GM19452 (cell line): ENCODE measurements around the gene HES5.
"Not testable (repeated sequence)": the region's sequence is repeated elsewhere in the genome, so short reads cannot be mapped to it uniquely, and the experiment has no call there.

Experiments
- ATAC-seq: cut with Tn5 transposase; IDR thresholded peaks from one replicate; pipeline ENCODE4 v1.9.1; 2021; ENCODE audit not compliant: unreplicated experiment

The HES5 gene

DNA sequence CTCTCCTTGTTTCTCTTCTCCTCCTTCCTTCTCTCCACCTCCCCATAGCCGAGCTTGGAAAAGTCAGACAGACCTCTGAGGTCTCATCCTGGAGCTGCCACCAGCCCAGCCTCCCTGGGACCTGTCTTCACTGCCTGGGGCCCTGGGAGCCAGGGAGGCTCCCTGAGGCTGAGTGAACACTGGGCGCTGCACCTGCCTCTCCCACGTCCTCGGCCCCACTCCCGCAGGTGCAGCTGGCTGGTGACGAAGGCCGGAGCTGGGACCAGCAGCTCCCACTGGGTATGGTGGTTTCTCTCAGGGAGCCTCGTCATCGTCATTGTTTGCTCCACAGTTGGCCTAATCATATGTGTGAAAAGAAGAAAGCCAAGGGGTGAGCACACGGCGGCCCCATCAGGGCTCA lies 31.4 kb upstream of the HES5 start:
- ATAC-seq: no peak

DNA sequence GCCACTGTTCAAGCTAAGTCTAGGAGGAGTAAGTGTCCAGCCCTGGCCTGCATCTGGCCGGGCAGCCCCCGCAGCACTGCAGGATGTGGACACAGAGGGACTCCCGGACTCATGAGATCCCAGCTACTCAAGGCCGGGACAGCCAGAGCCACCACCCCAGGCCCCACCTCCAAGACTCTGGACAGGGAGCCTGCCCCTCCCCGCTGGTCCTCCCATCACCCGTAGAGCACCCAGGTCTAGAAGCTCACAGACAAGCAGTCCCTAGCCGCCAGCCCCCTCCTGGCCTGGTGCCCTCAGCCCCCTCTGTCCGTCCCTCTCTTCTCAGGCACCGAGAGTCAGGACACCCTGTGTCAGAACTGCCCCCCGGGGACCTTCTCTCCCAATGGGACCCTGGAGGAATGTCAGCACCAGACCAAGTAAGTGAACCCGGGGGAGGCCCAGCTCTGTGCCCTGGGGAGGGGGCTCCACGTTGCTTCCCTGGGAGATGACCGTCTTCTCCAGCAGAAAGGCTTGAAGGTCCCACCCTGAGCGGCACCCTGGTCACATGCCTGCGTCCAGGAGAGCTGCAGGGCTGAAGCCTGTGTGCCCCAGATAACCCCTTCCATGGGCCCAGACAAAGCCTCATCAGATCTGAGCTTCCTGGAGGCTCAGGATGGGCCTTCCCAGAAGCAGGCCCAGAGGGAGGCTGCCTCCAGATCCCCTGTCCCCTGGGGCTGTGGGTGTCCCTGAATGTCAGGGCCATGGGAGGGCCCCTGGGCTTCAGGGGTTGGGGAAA lies 30.4 kb upstream of the HES5 start:
- ATAC-seq: no peak

DNA sequence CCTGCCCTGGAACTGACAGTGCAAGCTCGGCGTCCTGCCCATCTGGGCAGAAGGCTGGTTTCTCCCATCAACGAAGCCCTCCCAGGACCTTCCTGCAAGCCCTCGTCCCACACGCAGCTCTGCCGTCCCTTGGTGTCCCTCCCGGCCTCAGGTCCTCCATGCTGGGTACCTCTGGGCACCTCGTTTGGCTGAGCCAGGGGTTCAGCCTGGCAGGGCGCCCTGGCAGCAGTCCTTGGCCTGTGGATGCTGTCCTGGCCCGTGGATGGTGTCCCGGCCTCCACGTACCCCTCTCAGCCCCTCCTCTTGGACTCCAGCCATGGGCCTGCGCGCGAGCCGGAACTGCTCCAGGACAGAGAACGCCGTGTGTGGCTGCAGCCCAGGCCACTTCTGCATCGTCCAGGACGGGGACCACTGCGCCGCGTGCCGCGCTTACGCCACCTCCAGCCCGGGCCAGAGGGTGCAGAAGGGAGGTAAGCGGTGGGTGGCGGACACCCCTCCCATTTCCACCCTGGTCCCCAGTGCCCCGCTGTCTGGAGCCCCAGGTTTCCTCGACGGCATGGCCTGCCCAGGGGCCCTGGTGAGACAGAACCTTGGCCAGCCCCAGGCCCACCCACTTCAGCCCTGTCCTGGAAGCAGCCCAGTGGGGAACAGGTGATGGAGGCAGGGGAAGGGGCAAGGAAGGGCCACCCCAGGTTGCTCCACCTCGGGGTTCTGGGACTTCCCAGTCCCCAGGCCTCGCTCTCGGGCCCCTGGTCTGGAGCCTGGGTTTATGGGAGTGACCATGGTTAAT lies 29.6 kb upstream of the HES5 start:
- ATAC-seq: no peak

DNA sequence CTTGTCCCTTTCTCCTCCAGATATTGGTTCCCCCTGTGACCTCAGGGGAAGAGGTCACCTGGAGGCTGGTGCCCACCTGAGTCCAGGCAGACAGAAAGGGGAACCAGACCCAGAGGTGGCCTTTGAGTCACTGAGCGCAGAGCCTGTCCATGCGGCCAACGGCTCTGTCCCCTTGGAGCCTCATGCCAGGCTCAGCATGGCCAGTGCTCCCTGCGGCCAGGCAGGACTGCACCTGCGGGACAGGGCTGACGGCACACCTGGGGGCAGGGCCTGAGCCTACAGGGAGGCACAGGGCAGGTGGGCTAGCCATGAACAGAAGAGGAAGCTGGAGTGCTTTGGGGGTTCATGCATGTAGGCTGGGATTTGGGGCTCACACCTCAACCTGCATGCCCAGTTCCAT lies 28.8 kb upstream of the HES5 start:
- no peak for ATAC-seq

DNA sequence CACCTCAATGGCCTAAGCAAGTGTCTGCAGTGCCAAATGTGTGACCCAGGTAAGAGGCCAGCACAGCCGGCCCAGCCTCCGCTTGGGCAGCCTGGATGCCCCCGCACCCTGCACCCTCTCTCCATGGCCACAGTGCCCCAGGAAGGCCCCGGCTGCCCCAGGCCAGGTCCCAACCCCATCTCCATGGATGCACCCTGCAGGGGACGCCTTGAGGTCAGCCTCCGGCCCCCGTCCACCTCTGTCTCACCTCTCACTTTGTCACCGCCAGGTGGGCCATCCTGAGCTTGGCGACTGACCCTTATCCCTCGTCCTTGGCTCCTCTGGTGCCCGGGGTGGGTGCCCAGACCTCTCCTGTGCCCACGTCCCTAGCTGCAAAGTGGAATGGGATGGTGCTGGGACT lies 28.4 kb upstream of the HES5 start:
- no peak for ATAC-seq

DNA sequence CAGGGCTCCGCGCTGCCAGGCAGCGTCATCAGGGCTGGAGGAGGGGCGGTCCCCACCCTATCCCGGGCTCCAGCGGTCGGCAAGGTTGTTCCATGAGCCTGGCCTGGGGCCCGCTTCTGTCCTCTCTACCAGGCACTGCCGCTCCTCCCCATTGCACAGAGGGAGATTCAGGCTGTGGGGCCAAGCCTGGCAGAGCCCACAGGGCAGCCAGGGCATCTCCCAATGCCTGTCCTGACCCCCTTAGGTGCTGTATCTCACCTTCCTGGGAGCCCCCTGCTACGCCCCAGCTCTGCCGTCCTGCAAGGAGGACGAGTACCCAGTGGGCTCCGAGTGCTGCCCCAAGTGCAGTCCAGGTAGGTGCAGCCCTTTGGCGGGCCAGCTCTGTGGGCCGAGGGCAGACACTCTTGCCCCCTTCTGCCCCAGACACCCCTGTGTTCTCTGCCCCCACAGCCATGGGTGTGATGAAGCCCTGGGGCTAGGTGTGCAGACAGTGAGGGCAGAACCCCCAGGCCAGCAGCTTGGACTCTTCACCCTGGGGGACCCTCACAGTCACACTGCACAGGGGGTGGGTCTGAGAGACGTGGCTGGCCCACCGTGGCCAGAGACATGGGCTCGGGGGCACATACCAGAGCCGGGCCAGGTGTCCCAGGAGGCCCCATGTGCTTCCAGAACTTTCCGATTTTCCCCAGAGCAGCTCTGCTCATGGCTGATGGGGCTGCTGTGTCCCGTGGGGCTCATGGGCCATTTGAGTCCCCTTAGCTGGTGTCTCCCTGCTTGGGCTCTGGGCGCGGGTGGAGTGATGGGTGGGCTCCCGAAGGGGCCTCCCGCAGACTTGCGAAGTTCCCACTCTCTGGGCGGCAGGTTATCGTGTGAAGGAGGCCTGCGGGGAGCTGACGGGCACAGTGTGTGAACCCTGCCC lies 27.7 kb upstream of the HES5 start:
- no peak for ATAC-seq

DNA sequence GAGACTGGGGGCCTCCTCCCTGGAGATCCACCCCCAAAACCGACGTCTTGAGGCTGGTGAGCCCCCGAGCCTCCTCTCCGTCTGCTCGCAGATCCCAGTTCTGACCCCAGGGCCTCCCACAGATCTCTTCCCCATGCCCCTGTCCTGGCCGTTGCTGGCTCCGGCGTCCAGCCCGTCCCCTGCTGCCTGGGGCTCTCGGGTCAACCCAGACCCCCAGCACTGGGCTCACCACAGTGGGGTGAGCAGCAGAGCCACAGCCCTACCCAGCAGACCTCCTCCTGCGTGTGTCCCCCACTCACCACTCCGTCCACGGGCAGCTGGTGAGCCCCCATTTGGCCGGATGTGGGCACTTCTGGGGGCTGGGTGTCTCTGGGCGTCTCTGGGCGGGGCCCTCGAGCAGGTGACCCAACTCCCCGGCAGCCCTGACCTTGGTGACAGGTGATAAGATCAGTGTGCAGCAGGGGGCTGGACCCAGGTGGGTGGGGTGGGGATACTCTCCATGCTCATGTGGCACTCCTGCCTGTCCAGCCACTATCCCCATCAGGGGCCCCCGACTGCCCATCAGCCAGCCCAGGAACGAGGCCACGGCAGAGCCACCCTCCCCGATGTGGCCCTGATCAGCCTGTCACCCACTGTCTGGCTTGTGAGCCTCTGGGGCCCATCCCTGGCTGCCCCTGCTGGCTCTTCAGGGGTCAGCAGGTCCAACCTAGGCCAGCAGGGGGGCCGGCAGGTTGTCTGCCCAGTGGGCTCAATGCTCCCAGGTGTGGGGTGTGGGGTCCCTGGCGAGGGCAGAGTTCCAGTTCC lies 26.8 kb upstream of the HES5 start:
- peak; percentile 11 for ATAC-seq

DNA sequence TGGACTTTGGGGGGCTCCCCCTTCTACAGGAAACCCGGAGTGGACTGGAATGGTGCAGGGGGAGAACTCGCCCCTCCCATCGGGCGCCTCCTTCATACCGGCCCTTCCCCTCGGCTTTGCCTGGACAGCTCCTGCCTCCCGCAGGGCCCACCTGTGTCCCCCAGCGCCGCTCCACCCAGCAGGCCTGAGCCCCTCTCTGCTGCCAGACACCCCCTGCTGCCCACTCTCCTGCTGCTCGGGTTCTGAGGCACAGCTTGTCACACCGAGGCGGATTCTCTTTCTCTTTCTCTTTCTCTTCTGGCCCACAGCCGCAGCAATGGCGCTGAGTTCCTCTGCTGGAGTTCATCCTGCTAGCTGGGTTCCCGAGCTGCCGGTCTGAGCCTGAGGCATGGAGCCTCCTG lies 26.2 kb upstream of the HES5 start, which contains the start of gene TNFRSF14:
TNFRSF14 (plus strand) TSS at position 95 of the 401 bp plus-strand sequence; CDS start at position 389, 294 bp downstream.
- peak; percentile 26 for ATAC-seq

DNA sequence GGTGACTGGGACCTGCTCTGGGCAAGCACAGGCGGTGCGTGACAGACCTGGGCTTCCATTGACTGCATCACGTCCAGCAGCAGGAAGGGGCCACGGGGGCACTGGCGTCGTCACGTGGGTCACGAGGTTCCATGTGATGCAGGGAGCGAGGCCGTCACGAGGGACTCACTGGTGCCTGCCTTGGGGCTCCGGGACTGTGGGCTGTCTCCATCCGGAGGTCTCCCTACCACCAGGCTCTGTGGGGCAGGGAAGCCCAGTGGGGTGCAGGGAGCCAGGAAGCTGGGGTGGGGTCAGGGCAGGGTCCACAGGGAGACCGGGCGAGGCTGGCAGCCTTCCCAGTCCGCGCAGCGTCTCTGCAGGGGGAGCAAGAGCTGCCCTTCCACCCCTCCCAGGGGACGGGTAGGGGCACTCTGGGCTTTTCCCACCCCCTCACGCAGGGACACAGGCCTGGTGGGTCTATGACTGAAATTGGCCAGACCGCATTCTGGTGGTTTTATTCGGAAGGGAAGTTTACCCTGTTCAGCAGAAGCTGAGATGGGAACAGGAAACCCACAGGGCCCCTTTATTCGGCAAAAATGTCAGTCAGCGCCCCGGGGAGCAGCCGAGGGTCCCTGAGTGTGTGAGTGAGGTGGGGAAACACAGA lies 25.7 kb upstream of the HES5 start:
- peak; percentile 44 for ATAC-seq

DNA sequence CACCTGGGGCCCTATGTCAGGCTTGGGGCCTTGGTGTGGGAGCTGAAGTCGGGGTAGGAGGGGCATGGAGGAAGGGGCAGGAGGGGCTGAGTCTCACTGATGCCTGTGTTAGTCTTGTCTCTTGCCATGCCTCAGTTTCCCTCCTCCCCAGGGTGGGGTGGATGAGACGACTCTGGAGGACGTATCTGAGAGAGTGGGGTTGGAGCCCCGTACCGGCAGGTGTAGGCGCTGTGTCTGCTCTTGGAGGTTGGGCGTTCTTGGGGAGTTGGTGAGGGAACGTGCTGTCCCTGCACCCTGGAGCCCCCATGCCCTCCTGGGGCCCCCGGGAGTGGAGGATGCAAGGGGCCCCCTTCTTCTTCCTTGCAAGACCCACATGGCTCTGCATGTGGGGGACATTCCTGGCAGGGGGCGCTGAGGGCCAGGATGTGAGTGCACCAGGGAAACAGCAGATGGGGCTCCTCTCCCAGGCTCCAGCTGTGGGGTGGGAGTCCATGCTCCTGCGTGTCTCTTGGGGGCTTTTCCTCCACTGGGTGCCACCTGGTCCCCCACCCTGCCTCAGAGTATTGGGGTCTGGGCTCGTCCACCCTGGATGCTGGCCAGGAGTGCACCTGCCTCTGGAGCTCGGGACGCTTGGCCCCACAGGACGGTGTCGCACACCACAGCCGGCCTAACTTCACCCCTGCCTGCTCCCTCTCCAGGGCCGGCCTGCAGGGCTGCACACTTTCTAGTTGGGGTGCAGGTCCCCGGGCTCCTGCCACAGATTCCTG lies 24.7 kb upstream of the HES5 start:
- ATAC-seq: no peak

DNA sequence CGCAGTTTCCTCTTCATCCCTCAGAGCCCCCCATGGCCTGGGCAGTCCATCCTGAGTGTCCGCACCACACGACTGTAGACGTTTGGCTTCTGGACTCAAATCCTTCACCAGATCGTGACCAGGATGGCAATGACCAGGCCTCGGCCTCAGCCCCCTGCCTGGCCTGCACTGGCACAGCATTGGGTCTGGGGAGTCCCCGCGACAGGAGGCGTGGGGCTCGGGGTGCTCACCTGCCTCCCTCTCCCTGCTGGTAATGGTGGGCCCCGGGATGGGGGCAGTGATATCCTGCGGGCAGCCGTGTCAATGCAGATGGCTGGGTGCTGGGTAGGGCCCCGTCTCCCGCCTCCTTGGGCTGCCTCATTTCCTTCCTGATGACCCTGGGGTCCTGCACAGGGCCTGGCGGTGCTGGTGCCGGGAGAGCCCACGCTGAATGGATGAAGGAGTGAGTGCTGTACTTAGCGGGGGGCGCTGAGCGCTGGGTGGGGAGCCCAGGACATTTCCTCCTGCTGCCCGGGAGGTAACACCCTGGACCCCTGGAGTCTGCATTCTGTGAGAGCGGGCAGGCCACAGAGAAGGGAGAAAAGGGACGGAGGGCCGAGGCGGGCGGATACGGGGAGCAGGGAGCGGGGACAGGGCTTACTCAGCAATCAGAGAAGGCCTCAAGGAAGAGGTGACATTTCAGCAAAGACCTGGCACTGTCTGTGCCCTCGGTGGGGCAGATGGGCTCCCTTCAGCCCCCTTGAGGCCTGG lies 24.0 kb upstream of the HES5 start:
- ATAC-seq: no peak

DNA sequence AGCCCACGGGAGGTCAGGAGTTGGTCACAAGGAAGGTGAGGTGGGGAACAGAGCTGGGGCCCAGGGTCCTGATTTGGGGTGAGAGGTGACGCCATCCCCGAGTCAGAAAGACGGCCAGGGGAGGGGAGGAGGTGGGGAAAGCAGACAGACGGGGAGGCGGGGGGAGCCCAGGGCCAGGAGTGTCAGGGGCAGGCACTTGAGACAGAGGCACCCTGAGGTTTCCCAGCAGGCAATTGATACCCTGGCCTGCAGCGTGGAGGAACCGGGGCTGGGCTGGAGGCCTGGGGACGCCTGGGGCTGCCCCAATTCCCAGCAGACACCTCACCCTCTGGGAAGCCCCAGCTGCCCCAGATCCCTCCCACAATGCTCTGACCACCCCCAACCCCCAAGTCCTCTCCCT lies 23.0 kb upstream of the HES5 start:
- not testable (repeated sequence) for ATAC-seq

DNA sequence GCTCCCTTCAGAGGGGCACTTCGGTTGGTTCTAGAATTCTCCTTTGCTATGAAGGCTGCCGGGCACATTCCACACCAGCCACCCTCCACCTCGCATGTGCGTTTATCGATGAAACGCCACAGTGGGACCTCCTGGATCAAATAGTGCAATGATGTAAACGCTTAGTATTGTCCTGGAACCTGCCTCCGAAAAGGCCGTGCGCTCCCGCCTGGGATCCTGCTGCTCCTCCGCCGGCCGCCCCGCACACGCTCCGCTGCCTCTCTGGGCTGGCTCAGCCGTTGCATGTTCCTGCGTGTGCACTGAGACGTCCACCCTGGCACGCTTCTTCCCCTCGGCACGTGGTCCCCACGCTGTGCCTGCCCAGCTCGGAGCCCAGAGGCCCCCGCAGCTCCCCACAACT lies 22.1 kb upstream of the HES5 start:
- no peak for ATAC-seq

DNA sequence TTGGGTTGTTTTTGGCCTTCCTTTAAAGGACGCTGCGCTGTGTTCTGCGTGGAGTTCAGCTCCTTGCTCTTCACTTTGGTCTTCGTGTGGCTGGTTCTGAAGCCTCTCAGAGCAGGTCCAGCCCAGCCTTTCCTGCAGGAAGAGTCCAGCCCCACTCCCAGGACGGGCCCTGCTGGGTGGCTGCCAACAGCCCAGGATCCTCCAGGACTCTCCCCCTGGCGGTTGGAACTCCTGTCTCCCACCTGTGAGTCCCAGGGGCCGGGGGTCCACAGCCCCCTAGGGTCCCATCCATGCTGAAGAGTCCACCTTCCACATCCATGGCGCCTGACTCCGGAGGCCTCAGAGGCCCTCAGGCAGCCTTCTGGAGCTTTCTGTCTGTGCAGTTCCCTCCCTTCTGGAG lies 21.5 kb upstream of the HES5 start:
- not testable (repeated sequence) for ATAC-seq

DNA sequence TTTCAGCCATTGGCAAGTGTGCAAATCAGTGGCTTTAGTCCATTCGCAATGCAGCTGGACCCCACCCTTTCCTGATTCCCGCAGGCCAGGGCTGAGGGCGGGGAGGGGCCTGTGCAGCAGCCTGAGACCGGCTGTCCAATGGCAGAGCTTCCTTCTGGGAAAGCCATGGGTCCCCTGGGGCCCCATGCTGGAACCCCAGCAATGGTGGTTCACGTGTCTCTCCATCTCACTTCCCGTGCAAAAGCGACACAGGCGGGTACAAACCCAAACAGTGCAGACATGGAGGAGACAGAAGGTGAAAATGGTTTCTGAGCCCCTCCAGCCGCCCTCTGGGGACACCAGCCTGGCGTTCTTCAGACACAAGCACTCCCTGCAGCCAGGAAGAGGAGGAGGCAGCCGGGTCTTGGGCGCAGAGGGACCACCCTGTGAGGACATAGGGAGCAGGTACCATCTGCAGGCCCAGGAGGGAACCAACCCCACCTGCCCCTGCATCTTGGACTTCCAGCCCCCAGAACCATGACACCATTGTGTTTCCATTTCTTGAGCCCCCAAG lies 20.3 kb upstream of the HES5 start:
- not testable (repeated sequence) for ATAC-seq

DNA sequence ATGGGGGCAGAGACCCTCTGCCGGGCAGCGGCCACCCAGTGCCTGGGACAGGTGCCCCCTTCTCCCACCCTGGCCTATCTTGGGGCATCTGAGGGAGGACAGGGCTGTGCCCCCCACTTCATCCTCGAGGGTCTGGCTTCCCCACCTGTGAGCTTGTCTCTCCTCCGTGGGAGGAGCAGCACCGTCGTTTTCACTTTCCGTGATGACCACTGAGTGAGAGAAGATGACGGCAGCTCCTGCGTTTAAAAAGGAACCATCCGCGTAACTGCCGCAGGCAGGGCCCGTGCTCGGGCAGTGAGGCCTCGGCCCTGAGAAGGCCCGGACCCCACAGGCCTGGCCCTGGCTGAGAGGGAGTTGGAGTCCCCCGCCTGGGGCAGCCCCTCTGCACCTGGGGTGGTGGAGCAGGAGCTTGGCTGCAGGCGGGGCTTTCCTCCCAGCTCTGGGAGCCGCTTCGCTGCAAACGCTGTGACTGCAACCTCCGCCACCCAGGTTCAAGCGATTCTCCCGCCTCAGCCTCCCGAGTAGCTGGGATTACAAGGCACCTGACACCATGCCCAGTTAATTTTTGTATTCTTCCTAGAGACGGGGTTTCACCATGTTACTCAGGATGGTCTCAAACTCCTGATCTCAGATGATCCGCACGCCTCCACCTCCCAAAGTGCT lies 19.4 kb upstream of the HES5 start:
- not testable (repeated sequence) for ATAC-seq

DNA sequence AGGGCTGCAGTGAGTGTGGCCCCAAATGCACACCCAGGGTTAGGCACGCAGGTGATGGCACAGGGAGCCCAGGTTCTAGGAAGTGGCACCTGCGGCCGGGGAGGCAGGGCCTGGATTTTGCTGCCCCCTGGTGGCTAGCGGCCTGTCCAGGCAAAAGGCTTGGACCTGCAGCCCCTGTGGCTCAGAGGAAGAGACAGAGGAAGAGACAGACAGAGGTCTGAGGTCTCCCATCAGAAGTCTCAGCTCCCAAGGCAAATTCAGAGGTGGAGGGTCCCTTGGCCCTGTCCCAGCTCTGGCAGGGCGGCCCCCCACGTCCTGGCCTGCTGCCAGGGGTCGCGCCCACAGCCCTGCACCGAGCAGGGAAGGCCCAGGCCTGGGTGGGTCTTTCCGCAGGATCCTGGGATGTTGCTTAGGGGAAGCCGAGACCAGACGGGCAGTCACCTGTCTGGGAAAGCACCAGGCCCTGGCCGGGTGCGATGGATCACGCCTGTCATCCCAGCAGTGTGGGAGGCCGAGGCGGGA lies 18.1 kb upstream of the HES5 start:
- ATAC-seq: peak; percentile 14
